Bronchial epithelial cell (primary cell): ENCODE results near the gene HSBP1. TPM values are rescaled to one million over a fixed set of nuclear protein-coding genes. Genes with fewer than 3 reads are reported as not detected.

ENCODE experiments used
- DNase-seq: peaks from one replicate; pipeline ENCODE4 v3.0.0-alpha.2; 2010; ENCODE audit warnings: low read depth
- FAIRE-seq: peaks from 2 replicates; lab custom pipeline; 2011; peaks lifted over from hg19 to GRCh38; lab: Jason Lieb, UNC
- H3K27me3 ChIP-seq: 2 replicates; pipeline ENCODE4 v1.5.1; 2011; ENCODE audit warnings: low read length; ENCODE audit not compliant: control insufficient read depth, insufficient read depth
- H3K36me3 ChIP-seq: 2 replicates; pipeline ENCODE4 v1.5.1; 2011; ENCODE audit warnings: low read length; ENCODE audit not compliant: control insufficient read depth, insufficient read depth
- H3K4me3 ChIP-seq: 2 replicates; pipeline ENCODE4 v1.5.1; 2011; ENCODE audit warnings: mild to moderate bottlenecking, low read depth, low read length, control low read depth
- CTCF ChIP-seq: IDR thresholded peaks from 2 replicates; pipeline ENCODE4 v1.5.1; 2011; ENCODE audit warnings: mild to moderate bottlenecking, moderate library complexity, low read length, control low read depth, inconsistent platforms; ENCODE audit not compliant: insufficient read depth, severe bottlenecking
- total RNA-seq: library from RNA; depleted of rRNA; stranded (reverse); fragments of >200 nt; gene quantifications from 2 replicates; pipeline ENCODE4 v1.2.1, GENCODE V29; 2014

The HSBP1 gene
- total RNA-seq, 1 donor from 2014 or later: 20.0 TPM

GRCh38 chr16:83856792-83857191 lies 49.0 kb downstream of the HSBP1 start:
- no peak for FAIRE-seq
- no peak overlapping the region for H3K4me3 ChIP-seq
- DNase-seq: no peak
- no peaks in the 10 kb centered on the region for H3K27me3 ChIP-seq
- H3K36me3 ChIP-seq: no peaks in the 10 kb centered on the region
- TF ChIP-seq CTCF: no peak

GRCh38 chr16:83859265-83859664 lies 51.5 kb downstream of the HSBP1 start:
- Histone ChIP-seq H3K36me3 (no peaks in the 10 kb centered on the region), H3K27me3 (no peaks in the 10 kb centered on the region), H3K4me3 (no peak overlapping the region)
- no peak for FAIRE-seq
- TF ChIP-seq CTCF: no peak
- DNase-seq: no peak

DNA sequence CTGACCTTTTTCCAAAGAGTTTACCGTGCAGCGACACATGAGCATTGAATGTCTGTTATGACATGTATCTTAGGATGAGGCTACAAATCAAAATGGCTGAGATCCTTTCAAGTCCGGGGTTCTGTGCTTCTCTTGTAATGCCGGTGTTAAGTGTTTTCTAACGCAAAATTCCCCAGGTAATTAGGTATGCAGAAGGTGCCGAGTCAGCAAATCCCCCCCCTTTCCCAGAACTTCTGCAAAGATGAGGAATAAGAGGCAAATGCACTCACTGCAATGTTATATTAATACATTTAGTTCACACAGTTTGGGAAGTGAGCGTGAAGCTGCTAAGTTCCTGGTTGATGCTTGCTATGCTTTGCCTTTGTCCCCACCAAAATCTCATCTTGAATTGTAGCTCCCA lies 54.9 kb downstream of the HSBP1 start:
- H3K4me3 ChIP-seq: no peak overlapping the region
- FAIRE-seq: peak; percentile 13
- no peaks in the 10 kb centered on the region for H3K27me3 ChIP-seq
- no peaks in the 10 kb centered on the region for H3K36me3 ChIP-seq
- DNase-seq: no peak
- no peak for TF ChIP-seq CTCF

GRCh38 chr16:83863682-83864081 lies 55.9 kb downstream of the HSBP1 start:
- DNase-seq: no peak
- no peak overlapping the region for H3K4me3 ChIP-seq
- H3K36me3 ChIP-seq: no peaks in the 10 kb centered on the region
- H3K27me3 ChIP-seq: no peaks in the 10 kb centered on the region
- no peak for FAIRE-seq
- TF ChIP-seq CTCF: no peak

Other genes with a start within 250 kb of the HSBP1 start
- 2.4 and 2.6 TPM in 2 replicates for gene MLYCD, start 91.1 kb downstream of the HSBP1 start, total RNA-seq
- gene OSGIN1, start 145.3 kb downstream of the HSBP1 start, total RNA-seq: 1.1 and 1.8 TPM in 2 replicates
- not detected in 2 replicates for gene NECAB2, start 160.3 kb downstream of the HSBP1 start, total RNA-seq
- gene SLC38A8, start 234.8 kb downstream of the HSBP1 start, total RNA-seq: not detected in 2 replicates